OCI-LY1 (cell line): ENCODE data around the gene CDK5R1.

ENCODE experiments used
- H2AFZ ChIP-seq: fragments of 200-600 bp; sonication (generic), shearing (Covaris generic); 2 replicates; pipeline ENCODE4 v1.6.0; 2014; ENCODE audit warnings: antibody characterized with exemption, mild to moderate bottlenecking, low read length
- H3F3A ChIP-seq: fragments of 200-600 bp; sonication (generic), shearing (Covaris generic); 2 replicates; pipeline ENCODE4 v1.6.0; 2014; ENCODE audit warnings: mild to moderate bottlenecking, antibody characterized with exemption, low read length, moderate library complexity; ENCODE audit not compliant: insufficient read depth
- H3K27ac ChIP-seq: fragments of 200-600 bp; sonication (generic); 2 replicates; pipeline ENCODE4 v1.5.1; 2014; ENCODE audit warnings: low read length, mixed run types, mild to moderate bottlenecking, low read depth; ENCODE audit not compliant: poor library complexity, severe bottlenecking
- H3K27me3 ChIP-seq: fragments of 200-600 bp; sonication (generic); 2 replicates; pipeline ENCODE4 v1.6.0; 2014; ENCODE audit warnings: antibody characterized with exemption, mild to moderate bottlenecking, low read length, moderate library complexity; ENCODE audit not compliant: insufficient read depth
- H3K36me3 ChIP-seq: fragments of 200-600 bp; sonication (generic); 2 replicates; pipeline ENCODE4 v1.6.1; 2014; ENCODE audit warnings: mild to moderate bottlenecking, antibody characterized with exemption, low read length, moderate library complexity, mixed read lengths; ENCODE audit not compliant: insufficient read depth
- H3K4me1 ChIP-seq: fragments of 200-600 bp; sonication (generic); 2 replicates; pipeline ENCODE4 v1.5.1; 2014; ENCODE audit warnings: mild to moderate bottlenecking, low read length, moderate library complexity; ENCODE audit not compliant: insufficient read depth, severe bottlenecking
- H3K4me2 ChIP-seq: fragments of 200-600 bp; sonication (generic), shearing (Covaris generic); 2 replicates; pipeline ENCODE4 v1.6.1; 2014; ENCODE audit warnings: low read length
- H3K4me3 ChIP-seq: fragments of 200-600 bp; sonication (generic); 2 replicates; pipeline ENCODE4 v1.5.1; 2014; ENCODE audit warnings: low read length, low read depth, mild to moderate bottlenecking, mixed read lengths; ENCODE audit not compliant: poor library complexity, severe bottlenecking
- H3K79me2 ChIP-seq: fragments of 200-600 bp; shearing (Covaris generic); 2 replicates; pipeline ENCODE4 v1.6.1; 2016; ENCODE audit warnings: mixed run types, low read length, mixed read lengths; ENCODE audit not compliant: insufficient read depth
- H3K9ac ChIP-seq: fragments of 200-600 bp; sonication (generic), shearing (Covaris generic); 2 replicates; pipeline ENCODE4 v1.6.1; 2014; ENCODE audit warnings: mild to moderate bottlenecking, low read length, mixed read lengths
- H3K9me2 ChIP-seq: fragments of 200-600 bp; sonication (generic), shearing (Covaris generic); 2 replicates; pipeline ENCODE4 v1.6.1; 2014; ENCODE audit warnings: low read depth, mild to moderate bottlenecking, low read length, mixed read lengths
- H3K9me3 ChIP-seq: fragments of 200-600 bp; shearing (Covaris generic); 2 replicates; pipeline ENCODE4 v1.6.1; 2014; ENCODE audit warnings: low read length, mixed read lengths
- H4K20me1 ChIP-seq: fragments of 200-600 bp; sonication (generic), shearing (Covaris generic); 2 replicates; pipeline ENCODE4 v1.6.0; 2016; ENCODE audit warnings: mild to moderate bottlenecking, low read length; ENCODE audit not compliant: insufficient read depth
- EZH2 ChIP-seq: fragments of 200-600 bp; sonication (generic), shearing (Covaris generic); IDR thresholded peaks from 2 replicates; pipeline ENCODE4 v1.8.0; 2017; ENCODE audit warnings: borderline replicate concordance, mixed run types, mild to moderate bottlenecking, antibody characterized with exemption, low read length, moderate library complexity, mixed read lengths
- TF ChIP-seq, protein P1 (sequence below): fragments of 200-600 bp; sonication (generic), shearing (Covaris generic); IDR thresholded peaks from 2 replicates; pipeline ENCODE4 v1.5.1; 2017; ENCODE audit warnings: mild to moderate bottlenecking, antibody characterized with exemption, low read length, moderate library complexity, mixed read lengths

The CDK5R1 gene

DNA sequence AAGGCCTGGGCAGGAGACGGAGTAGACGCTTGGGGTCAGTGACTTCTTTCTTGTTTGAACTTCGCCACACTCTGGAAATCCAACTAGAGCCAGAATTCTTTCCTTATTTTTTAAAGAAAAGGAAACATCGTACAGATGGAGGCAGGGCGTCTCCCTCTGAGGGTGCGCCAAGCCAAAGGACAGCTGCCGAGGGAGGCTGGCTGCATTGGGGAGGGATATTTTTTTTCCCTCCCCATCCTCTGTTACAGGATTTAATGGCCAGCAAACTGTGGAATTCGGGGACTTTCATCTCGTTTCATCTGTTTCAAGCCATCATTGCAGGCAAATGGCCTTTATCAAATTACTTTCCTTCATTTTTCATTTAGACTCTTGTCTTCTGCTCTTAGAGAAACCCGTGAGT, 15.9 kb downstream of the CDK5R1 start:
- no peaks in the 10 kb centered on the region for H3K9me2 ChIP-seq
- no peak overlapping the region for H3K4me2 ChIP-seq
- TF ChIP-seq, protein P1, sequence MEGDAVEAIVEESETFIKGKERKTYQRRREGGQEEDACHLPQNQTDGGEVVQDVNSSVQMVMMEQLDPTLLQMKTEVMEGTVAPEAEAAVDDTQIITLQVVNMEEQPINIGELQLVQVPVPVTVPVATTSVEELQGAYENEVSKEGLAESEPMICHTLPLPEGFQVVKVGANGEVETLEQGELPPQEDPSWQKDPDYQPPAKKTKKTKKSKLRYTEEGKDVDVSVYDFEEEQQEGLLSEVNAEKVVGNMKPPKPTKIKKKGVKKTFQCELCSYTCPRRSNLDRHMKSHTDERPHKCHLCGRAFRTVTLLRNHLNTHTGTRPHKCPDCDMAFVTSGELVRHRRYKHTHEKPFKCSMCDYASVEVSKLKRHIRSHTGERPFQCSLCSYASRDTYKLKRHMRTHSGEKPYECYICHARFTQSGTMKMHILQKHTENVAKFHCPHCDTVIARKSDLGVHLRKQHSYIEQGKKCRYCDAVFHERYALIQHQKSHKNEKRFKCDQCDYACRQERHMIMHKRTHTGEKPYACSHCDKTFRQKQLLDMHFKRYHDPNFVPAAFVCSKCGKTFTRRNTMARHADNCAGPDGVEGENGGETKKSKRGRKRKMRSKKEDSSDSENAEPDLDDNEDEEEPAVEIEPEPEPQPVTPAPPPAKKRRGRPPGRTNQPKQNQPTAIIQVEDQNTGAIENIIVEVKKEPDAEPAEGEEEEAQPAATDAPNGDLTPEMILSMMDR, result no peak
- no peak for TF ChIP-seq EZH2
- no peaks in the 10 kb centered on the region for H3F3A ChIP-seq
- H3K27ac ChIP-seq, result no peak overlapping the region
- no peaks in the 10 kb centered on the region for H3K4me1 ChIP-seq
- peaks cover 16% of the 10 kb centered on the region; the same call in 1 of the 2 replicates for H3K27me3 ChIP-seq
- H3K79me2 ChIP-seq, result no peaks in the 10 kb centered on the region
- H3K9me3 ChIP-seq, result no peaks in the 10 kb centered on the region
- H3K4me3 ChIP-seq, result no peak overlapping the region
- no peak overlapping the region for H2AFZ ChIP-seq
- no peak overlapping the region for H3K9ac ChIP-seq
- no peaks in the 10 kb centered on the region for H4K20me1 ChIP-seq
- H3K36me3 ChIP-seq, result no peaks in the 10 kb centered on the region

DNA sequence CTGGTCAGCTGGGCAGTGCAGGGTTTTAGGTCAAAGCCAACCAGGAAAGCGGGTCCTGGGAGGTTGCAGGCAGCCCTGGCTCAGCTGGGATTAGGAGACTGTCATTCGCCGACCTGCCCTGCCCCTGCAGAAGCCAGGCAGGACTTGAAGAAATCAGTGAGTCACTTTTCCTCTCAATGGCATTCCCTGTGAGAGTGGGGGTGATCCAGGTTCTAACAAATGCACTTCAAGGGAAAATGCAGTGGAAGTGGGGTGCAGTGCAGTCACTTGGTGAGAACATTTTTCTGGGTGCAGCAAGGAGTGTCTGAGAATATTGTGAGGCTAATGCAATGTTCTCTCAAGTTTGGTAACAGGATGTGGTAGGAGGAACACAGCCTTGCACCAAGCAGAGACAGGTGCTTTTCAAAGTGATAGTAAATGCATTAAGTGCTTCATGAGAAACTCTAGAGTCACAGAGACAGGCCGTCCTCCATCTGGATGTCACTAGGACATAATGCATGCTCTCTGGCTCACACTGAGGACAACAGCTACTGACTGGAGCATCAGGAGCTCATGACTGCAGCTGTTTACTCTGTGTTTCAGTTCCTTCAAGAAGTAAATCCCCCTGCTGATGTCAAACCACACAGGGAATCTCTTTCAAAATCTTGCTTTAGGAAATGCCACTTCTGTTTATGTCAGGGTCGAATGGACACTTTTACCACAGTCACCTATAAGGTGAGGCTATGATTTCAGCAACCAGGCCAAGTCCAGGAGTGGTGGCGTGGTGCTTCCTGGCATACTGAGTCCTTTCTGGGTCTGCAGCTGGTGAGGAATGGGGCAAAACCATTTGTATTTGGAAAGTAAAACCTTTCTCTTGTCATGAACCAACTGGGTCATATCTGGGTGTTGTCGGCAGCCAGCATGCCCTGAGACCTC, 16.7 kb downstream of the CDK5R1 start:
- no peak overlapping the region for H3K27ac ChIP-seq
- no peak overlapping the region for H3K4me3 ChIP-seq
- H3K79me2 ChIP-seq, result no peaks in the 10 kb centered on the region
- no peak overlapping the region for H3K9ac ChIP-seq
- no peaks in the 10 kb centered on the region for H3F3A ChIP-seq
- H3K9me3 ChIP-seq, result no peaks in the 10 kb centered on the region
- no peaks in the 10 kb centered on the region for H3K9me2 ChIP-seq
- H3K27me3 ChIP-seq, result peaks cover 11% of the 10 kb centered on the region; the same call in 1 of the 2 replicates
- H2AFZ ChIP-seq, result no peak overlapping the region
- H3K4me1 ChIP-seq, result no peaks in the 10 kb centered on the region
- H3K36me3 ChIP-seq, result no peaks in the 10 kb centered on the region
- no peak overlapping the region for H3K4me2 ChIP-seq
- H4K20me1 ChIP-seq, result no peaks in the 10 kb centered on the region
- TF ChIP-seq EZH2, result no peak
- TF ChIP-seq, protein P1, result no peak

DNA sequence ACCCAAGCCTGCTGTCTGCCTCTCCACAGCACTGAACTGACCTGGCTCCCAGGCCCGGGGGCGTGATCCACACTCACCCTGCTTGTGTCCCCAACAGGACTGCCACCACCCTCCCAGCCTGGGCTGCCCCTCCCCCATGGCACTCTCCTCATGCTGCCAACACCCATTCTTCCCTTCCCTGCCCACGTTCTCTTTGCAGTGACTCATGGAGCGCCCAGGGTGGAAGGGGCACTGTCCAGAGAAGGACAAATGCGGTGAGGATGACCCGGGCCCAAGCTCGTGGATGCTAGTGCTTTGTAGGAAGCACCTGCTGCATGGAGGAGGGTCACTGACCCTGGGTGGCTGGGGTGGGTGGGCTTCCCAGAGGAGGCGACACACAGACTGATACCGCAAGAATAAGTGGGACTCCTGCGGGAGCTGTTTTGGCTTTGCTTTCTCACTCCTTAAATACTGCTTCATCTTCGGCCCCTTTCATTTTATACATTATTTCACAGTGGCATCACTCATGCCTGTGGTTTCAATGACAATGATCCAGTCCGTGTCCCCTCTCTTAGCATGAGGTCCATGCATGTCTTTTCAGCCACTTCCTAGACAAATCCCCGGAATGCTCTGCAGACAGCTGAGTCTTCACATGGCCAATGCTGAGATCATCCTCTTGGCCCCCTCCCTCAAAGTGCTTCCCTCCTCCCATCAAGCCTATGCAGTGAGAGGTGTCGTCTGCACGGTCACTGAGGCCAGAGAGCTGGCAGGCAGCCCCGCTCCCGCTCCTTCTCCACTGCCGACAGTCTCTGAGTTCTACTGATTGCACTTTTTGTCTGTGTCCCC, 17.6 kb downstream of the CDK5R1 start:
- H3K4me2 ChIP-seq, result no peak overlapping the region
- H3K27ac ChIP-seq, result no peak overlapping the region
- H3K4me1 ChIP-seq, result no peaks in the 10 kb centered on the region
- no peak overlapping the region for H3K4me3 ChIP-seq
- H3F3A ChIP-seq, result no peaks in the 10 kb centered on the region
- H2AFZ ChIP-seq, result no peak overlapping the region
- TF ChIP-seq EZH2, result no peak
- TF ChIP-seq, protein P1, result no peak
- no peaks in the 10 kb centered on the region for H3K36me3 ChIP-seq
- no peaks in the 10 kb centered on the region for H4K20me1 ChIP-seq
- no peak overlapping the region for H3K9ac ChIP-seq
- H3K27me3 ChIP-seq, result peaks cover 6% of the 10 kb centered on the region; the same call in 1 of the 2 replicates
- no peaks in the 10 kb centered on the region for H3K79me2 ChIP-seq
- no peaks in the 10 kb centered on the region for H3K9me3 ChIP-seq
- H3K9me2 ChIP-seq, result no peaks in the 10 kb centered on the region
